Stomach (tissue), 4 donors: Measurements from ENCODE around the gene CFB.

Source experiments
- EP300 ChIP-seq: sonication (generic); formaldehyde crosslinking; IDR thresholded peaks from one replicate; pipeline ENCODE4 v1.6.1; 2017; ENCODE audit warnings: antibody characterized with exemption
- POLR2A ChIP-seq, 4 donors: fragments of 450-650 bp; IDR thresholded peaks; one replicate each; pipeline ENCODE4 v1.6.1; 2016; ENCODE audit warnings: antibody characterized with exemption in 4 of 4, control low read depth in 2 of 4, mild to moderate bottlenecking in 1 of 4, moderate library complexity in 1 of 4
- POLR2AphosphoS5 ChIP-seq, 3 donors: sonication (generic); formaldehyde crosslinking; IDR thresholded peaks; one replicate each; pipeline ENCODE4 v1.6.1; 2016; ENCODE audit warnings: antibody characterized with exemption in 3 of 3
- TF ChIP-seq, protein P1 (sequence below), 7 experiments: fragments of 450-650 bp in 4 of 7; fragments of 200-600 bp in 3 of 7; sonication (generic) in 3 of 7; IDR thresholded peaks; one replicate each; pipeline ENCODE4 v1.5.1; 2016 to 2019; ENCODE audit warnings: antibody characterized with exemption in 7 of 7, control low read depth in 2 of 7, mild to moderate bottlenecking in 1 of 7

DNA sequence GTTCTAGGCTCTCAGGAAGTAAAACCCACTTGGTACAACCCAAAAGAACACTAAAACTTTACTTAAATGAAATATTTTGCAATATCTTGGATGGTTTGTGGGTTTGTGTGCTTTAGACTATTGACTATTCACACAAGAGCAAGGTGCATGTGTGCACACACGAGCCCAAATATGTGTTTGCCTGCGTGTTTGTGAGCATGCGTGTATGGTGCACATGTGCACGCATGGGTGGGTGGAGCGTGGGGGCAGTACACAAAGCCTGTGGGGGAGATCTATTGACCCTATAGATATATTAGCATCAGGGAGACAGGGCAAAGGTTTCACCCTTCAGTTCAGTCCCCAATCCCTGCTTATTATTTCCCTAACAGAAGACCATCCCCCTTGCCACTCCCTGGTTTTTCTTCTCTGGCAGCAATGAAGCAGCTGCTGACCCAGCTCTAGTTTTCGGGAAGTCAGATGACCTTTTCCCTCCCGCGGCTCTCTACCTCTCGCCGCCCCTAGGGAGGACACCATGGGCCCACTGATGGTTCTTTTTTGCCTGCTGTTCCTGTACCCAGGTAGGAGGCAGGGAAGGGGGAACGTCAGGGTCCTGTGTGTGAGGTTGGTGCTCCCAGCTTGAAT lies 18.5 kb upstream of the CFB start, which contains the start of gene C2:
- TF ChIP-seq, protein P1, sequence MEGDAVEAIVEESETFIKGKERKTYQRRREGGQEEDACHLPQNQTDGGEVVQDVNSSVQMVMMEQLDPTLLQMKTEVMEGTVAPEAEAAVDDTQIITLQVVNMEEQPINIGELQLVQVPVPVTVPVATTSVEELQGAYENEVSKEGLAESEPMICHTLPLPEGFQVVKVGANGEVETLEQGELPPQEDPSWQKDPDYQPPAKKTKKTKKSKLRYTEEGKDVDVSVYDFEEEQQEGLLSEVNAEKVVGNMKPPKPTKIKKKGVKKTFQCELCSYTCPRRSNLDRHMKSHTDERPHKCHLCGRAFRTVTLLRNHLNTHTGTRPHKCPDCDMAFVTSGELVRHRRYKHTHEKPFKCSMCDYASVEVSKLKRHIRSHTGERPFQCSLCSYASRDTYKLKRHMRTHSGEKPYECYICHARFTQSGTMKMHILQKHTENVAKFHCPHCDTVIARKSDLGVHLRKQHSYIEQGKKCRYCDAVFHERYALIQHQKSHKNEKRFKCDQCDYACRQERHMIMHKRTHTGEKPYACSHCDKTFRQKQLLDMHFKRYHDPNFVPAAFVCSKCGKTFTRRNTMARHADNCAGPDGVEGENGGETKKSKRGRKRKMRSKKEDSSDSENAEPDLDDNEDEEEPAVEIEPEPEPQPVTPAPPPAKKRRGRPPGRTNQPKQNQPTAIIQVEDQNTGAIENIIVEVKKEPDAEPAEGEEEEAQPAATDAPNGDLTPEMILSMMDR (IDR thresholded peaks at IDR 0.05) = no peak
- TF ChIP-seq POLR2AphosphoS5 (IDR thresholded peaks at IDR 0.05) (no peak), EP300 (no peak), POLR2A (IDR thresholded peaks at IDR 0.05) (no peak)
